Omental fat pad (tissue), 4 donors: Measurements from ENCODE around the gene DYNC2H1. TPM values are rescaled to one million over a fixed set of nuclear protein-coding genes. Genes with fewer than 3 reads are reported as not detected.

ENCODE experiments used
- ATAC-seq: fragments of 150-250 bp; one replicate; pipeline ENCODE4 v1.9.1; 2016; ENCODE audit warnings: mild to moderate bottlenecking, moderate library complexity; ENCODE audit not compliant: low FRiP score
- DNase-seq: peaks from one replicate; pipeline ENCODE4 v3.0.0-alpha.2; 2019; ENCODE audit warnings: low spot score
- total RNA-seq, 4 donors: library from RNA; depleted of rRNA; stranded (reverse); fragments of >200 nt; gene quantifications; one replicate each; pipeline ENCODE4 v1.1.0, GENCODE V29; 2016
- TF ChIP-seq, protein P1 (sequence below), 3 donors: fragments of 450-650 bp; IDR thresholded peaks; one replicate each; pipeline ENCODE4 v1.5.1; 2016 to 2017; ENCODE audit warnings: antibody characterized with exemption in 3 of 3, mild to moderate bottlenecking in 3 of 3, moderate library complexity in 2 of 3

DYNC2H1 gene
- total RNA-seq, 4 donors from 2014 or later, result 14.7 to 34.1 (median 23.7) TPM

DNA sequence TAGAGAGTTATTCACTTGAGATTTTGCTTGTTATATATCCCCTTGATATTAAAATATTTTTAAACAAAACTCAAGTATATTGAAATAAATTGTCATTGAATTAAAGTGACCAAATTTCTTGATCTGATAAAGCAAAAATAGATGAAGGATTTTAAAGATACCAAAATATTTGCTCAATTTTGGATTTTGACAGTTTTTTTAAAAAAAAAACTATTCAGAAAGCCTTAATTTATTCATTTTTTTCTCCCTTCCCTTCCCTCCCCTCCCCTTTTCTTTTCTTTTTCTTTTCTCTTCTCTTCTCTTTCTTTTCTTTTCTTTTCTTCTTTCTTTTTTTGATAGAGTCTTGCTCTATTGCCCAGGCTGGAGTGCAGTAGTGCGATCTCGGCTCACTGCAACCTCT, 163.7 kb downstream of the DYNC2H1 start:
- DNase-seq (no peak), ATAC-seq (no peak)
- TF ChIP-seq, protein P1, sequence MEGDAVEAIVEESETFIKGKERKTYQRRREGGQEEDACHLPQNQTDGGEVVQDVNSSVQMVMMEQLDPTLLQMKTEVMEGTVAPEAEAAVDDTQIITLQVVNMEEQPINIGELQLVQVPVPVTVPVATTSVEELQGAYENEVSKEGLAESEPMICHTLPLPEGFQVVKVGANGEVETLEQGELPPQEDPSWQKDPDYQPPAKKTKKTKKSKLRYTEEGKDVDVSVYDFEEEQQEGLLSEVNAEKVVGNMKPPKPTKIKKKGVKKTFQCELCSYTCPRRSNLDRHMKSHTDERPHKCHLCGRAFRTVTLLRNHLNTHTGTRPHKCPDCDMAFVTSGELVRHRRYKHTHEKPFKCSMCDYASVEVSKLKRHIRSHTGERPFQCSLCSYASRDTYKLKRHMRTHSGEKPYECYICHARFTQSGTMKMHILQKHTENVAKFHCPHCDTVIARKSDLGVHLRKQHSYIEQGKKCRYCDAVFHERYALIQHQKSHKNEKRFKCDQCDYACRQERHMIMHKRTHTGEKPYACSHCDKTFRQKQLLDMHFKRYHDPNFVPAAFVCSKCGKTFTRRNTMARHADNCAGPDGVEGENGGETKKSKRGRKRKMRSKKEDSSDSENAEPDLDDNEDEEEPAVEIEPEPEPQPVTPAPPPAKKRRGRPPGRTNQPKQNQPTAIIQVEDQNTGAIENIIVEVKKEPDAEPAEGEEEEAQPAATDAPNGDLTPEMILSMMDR (IDR thresholded peaks at IDR 0.05), result no peak

DNA sequence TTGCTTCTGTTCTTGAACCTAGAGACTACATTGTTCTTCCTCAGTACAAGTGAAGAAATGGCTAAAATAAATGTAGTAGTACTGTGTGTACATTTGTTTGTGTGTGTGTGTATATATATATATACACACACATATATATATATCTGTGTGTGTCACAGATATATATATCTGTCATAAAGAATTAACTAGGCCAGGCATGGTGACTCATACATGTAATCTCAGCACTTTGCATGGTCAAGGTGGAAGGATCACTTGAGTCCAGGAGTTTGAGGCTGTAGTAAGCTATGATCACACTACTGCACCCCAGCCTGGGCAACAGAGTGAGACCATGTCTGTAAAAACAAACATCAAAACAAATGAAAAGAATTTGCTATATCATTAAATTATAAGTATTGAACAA, 164.8 kb downstream of the DYNC2H1 start:
- DNase-seq, result no peak
- no peak for ATAC-seq
- TF ChIP-seq, protein P1 (IDR thresholded peaks at IDR 0.05), result no peak

DNA sequence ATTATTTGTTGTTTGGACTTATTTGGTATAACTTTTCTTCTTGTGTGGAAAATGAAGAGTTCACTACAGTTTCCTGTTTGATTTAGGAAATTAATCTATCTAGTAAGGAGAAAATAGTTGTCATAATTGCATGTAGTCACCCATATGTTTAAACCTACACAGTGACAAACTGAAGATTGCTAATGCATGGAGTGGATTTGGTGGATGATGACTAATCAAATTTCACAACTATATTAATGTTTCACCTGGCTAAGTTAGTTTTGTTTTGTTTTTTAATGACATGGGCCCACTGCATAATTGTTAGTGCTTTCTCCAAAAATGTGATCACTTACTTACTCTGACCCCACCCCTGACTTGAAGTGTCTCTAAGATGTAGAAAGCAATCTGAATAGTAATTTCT, 170.6 kb downstream of the DYNC2H1 start:
- ATAC-seq (no peak), DNase-seq (no peak)
- TF ChIP-seq, protein P1 (IDR thresholded peaks at IDR 0.05), result no peak

DNA sequence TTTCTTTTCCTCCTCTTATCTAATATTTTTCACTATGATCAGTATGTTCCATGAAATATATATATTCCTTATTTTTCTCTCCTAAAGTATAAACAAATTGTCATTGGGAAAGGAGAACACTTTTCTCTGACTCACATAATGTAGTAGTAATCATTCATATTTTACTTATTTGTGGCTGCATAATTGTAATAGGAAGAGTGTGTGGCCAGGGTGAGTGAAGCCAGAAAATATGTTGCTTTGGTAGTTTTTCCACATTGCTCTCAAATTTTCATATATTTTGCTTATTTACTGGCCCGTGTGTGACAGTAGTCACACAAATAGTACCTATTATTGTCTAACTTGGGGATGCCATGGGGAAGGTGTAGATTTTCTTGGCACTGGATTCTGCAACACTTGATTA, 172.1 kb downstream of the DYNC2H1 start:
- ATAC-seq (no peak), DNase-seq (no peak)
- TF ChIP-seq, protein P1 (IDR thresholded peaks at IDR 0.05), result no peak

DNA sequence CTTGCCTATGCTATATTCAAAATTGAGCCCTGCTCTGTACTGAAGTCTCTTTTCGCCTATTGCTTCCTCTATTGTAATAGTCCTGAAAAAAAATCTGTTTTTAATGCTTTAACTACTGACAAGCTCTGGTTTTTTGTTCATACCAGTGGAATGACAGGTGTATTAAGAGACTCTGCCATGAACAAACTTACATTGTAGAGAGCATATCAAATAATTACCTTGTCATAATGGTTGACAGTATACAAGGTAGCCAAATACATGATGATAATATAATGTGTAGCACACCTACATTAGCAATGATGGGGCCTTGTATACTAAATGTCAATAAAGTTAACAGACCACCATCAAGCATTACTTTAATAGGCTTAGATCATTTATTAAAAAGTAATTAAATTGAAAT, 175.0 kb downstream of the DYNC2H1 start:
- ATAC-seq, result no peak
- TF ChIP-seq, protein P1 (IDR thresholded peaks at IDR 0.05), result no peak
- no peak for DNase-seq

DNA sequence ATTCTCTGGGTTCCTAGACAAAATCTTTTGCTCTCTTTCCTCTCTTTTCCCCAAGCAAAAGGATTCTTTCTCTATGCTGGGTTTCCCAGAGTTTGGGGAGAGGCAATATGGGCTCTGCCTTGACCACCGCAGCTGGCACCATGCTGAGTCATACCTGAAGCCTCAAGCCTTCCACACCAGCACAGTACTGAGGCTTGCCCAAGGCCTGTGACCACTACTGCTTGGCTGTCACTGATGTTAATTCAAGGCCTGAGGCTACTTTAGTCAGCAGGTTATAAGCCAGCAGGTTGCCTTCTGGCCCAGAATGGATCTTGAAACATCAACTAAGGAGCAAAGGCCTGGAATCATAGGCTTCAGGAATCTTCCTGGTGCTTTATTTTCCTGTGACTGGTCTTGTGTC, 185.3 kb downstream of the DYNC2H1 start:
- ATAC-seq (no peak), DNase-seq (no peak)
- TF ChIP-seq, protein P1 (IDR thresholded peaks at IDR 0.05), result no peak

DNA sequence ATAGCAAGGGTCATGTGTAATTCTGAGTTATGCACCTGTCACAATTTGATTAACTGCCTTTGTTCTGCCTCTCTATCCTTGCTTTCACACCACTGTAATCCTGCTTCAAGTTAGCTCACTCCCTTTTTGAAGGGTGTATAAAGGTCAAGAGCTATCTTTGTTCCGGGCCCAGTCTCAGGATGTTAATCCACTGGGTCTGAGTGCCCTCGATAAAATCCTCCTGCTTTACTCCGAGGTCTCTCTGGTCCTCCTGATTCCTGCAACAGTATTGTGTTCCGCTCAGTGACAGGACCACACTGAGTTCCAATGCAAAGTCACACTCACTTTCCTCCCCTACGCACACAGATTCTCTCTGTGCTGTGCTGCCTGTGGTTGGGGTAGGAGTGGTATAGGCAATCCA, 186.5 kb downstream of the DYNC2H1 start:
- DNase-seq, result no peak
- TF ChIP-seq, protein P1 (IDR thresholded peaks at IDR 0.05), result no peak
- ATAC-seq, result no peak
